GM19351 (cell line): ENCODE results near the gene ENTPD8.

Experiments used
- ATAC-seq: cut with Tn5 transposase; IDR thresholded peaks from one replicate; pipeline ENCODE4 v1.9.1; 2021; ENCODE audit warnings: mild to moderate bottlenecking, moderate library complexity; ENCODE audit not compliant: unreplicated experiment

Gene ENTPD8

DNA sequence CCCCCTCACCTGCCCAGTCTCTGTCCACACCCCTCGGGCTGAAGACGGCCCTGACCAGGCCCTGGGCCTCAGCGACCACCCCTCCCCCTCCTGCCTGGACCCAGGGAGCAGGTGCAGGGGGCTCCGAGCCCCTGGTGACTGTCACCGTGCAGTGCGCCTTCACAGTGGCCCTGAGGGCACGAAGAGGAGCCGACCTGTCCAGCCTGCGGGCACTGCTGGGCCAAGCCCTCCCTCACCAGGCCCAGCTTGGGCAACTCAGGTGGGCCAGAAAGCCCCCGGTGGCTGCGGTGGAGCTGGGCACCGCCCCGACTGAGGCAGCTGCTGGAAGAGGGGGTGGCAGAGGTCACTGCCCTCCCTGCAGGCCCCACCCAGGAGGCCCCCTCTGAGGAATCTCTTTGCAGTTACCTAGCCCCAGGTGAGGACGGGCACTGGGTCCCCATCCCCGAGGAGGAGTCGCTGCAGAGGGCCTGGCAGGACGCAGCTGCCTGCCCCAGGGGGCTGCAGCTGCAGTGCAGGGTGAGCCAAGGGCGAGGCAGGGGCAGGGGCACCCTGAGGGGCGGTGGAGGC lies 7.7 kb downstream of the ENTPD8 start:
- ATAC-seq = no peak

DNA sequence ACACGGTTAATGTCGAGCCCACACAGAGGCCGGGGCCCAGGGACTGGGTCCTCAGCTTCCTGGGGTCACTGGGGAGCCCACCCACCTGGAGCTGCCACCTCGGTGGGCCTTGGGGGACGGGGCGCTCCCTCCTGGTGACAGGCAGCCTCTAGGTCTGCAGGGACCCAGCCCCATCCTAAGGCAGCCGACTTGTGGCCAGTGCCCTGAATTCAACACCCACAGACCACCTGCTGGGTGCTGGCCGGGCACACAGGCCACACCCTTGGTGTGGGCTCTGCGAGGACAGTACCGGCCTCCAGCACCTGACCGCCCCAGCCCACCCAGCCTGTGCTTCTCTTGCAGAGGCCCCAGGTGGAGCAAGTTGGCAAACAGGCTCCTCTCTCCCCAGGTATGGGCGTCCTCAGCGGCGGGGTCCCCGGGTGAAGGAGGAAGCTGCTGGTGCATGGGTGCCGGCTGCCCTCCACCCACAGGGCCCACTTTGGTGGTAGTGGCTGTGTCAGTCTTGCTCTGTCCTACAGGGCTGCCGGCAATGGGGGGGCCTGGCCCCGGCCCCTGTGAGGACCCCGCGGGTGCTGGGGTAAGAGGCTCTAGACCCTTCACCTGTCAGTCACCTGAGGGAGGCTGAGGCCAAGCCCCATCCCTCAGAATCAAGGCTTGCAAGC lies 8.3 kb downstream of the ENTPD8 start:
- no peak for ATAC-seq

DNA sequence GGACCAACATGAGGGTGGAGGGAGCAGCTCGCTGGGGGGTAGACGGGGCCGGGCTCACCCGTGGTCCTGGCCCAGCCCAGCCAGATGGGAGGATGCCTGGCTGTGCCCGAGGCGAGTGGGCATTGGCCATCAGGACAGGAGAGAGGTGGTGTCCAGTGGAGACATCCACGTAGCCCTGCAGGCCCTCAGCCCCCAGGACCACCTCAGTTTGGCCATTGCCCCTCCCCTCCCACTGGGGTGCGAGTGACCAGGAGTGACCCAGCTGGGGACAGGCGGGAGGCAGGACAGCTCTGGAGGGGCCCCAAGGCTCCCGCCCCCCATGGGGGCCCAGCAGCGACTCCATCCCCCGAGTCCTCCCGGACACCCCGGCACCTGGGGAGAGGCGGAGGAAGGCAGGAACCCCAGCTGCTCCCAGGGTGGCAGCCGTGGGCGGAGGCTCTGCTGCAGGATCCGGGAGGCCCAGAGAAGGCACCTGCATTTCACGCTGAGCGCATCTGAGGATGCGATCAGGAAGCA lies 9.7 kb downstream of the ENTPD8 start:
- no peak for ATAC-seq

DNA sequence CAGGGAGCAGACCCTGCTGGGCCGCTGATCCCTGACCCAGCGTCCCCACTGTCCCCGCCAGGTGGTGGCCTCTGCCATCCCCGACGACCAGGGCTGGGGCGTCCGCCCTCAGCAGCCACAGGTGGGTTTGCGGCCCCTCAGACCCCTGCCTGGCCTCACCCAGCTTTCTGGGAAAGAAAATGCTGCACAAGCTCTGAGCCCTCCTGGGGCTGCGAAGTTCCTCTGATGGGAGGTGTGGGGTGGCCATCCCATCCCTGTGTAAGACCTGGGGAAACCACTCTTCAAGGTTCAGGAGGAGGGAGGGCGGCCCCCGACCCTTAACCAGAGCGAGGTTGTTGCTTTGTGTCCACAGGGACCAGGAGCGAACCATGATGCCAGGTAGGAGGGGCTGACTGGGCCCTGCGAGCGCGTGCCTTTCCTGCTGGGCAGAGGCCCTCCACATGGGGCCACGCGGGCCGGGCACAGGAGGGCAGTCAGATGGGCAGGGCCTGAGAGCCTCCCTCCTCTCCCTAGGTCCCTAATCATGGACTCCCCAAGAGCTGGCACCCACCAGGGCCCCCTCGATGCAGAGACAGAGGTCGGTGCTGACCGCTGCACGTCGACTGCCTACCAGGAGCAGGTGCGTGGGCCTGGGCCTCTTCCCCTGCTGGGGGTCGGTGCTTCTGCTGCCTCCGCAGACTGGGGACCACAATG lies 10.3 kb downstream of the ENTPD8 start:
- ATAC-seq = no peak

DNA sequence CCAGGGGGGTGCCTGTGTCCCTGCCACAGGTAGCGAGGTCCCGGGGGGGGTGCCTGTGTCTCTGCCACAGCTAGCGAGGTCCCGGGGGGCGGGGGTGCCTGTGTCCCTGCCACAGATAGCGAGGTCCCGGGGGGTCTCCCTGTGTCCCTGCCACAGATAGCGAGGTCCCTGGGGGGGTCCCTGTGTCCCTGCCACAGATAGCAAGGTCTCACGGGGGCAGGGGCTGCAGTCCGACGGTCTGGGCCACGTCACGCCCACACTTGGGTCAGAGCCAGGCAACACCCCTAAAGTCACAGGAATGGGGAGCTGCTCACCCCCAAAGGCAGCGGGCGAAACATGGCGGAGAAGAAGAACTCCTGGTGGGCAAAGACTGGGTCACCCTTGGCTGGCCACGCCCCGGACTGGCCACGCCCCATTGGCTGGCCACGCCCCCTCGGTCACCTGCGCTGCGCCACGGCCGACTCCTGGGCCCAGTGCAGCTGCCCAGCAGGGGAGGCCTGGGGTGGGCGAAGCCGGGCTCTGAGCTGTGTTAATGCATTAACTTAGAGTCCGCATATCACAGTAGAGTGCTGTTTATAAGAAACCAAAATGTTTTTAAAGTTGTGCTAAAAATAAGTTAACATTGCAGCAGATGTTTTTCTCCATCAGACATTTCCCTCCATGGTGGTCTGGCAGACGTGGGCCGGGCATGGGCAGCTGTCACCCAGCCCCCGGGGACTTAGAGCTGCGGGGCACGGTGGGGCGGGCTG lies 11.0 kb downstream of the ENTPD8 start:
- ATAC-seq = no peak

DNA sequence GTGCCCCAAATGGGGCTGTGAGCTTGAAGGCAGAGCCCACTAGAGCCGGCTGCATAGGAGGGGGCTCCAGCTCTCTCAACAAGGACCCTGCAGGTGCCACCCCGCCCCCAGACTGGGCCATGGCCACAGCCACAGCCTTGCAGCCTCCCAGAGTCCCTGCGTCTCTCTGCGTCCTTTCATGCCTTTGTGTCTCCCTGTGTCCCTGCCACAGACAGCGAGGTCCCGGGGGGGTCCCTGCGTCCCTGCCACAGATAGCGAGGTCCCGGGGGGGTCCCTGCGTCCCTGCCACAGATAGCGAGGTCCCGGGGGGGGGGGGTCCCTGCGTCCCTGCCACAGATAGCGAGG lies 11.6 kb downstream of the ENTPD8 start:
- ATAC-seq = no peak

DNA sequence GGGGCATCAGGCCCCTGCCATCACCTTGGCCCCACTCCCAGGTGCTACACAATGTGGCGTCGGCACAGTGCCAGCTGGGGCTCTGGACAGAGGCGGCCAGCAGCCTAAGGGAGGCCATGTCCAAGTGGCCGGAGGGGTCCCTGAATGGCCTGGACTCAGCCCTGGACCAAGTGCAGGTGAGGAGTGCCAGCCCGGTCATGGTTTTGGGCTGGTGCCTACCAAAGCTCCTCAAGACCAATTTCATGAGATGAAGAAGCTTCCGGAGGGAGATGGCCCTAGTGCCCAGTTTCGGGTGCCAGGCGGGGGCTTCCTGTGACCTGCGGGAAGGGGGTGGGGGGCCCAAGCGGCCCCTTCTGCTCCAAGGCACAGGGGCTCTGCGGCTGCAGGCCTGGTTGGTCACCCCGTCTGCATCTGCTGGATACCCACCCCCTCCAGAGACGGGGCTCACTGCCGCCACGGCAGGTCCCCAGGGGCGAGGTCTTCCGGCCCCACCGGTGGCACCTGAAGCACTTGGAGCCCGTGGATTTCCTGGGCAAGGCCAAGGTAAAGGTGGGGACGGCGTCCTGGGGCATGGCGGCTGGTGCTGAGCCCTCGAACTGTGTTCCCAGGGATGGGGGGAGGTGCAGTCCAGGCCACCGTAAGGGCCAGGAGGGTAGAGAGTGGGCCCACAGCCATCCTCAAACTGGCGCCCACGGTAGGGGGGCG lies 12.2 kb downstream of the ENTPD8 start:
- ATAC-seq = no peak

DNA sequence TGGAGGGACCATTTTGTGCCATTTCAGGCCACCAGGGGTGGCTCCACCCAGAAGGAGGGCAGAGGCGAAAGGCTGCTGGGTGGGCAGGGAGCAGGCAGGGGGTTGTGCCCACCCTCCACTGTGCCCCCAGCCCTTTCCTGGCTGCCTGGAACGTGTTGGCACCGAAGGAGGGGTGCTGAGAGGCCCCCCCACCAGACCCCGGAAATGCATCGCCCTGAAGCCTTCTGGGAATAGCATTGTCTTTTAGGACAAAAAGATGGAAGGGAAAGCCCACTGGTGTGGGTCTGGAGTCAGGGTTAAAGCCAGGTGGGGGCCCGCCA lies 12.9 kb downstream of the ENTPD8 start:
- ATAC-seq = no peak

DNA sequence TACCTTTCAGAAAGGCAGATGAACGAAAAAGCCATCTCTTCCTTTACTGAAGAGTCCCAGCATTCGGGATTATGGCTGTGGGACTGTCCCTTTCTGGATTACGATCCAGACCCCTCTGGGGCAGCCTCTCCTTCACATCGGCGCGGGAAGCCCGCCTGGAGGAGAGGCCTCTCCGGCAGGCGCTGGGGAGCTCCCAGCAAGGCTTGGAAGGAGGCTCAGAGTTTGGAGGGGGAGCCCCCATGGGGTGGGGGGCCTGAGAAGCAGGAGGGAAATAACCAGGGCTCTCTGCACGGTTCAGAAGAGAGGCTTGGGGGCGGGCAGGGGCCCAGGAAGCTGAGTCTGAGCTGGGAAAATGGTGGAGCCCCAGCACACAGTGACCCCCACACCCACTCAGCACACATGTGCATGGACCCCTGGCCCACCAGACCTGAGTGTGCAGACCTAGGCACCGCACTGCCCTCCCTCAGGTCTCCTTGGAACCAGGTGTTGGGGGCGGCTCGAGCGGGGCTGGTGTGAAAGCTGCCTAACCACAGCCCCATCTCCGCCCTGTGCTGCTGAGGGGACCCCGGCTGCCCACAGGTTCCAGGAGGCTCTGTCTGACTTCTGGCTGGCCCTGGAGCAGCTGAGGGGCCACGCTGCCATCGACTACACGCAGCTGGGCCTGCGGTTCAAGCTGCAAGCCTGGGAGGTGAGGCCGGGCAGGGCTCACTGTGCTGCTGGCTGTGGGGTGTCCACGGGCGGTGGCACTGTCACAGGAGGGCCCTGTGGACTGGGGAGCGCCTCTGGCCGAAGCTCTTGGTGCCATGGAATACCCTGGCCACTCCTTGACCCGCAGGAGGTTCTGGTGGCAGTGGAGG lies 13.5 kb downstream of the ENTPD8 start:
- no peak for ATAC-seq

DNA sequence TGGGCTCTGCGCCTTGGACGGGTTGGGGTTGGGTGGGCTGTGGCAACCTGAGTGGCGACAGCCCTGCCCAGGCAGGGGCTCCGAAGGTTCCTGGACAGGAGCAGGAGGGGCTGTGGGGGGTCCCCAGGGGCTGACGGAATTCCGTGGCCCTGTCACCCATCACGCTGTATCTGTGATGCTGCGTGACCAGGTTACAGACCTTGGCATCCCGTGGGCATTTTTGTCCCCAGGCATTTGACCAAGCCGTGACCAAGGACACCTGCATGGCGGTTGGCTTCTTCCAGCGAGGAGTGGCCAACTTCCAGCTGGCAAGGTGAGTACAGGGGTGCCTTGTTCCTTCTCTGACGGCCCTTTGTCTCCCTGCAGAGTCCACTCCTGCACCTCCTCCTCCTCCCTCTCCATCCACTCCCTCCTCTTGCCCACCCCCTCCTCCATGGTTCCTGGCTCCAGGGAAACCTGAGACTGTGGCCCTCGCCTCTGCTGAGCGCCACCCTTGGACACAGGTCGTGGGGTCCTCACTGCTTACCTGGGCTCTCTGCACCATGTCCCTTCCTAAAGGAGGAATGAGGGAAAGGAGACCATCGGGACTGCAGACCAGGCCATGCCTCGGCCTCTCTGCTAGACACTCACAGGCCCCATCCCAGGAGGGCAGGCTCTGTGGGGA lies 15.0 kb downstream of the ENTPD8 start:
- no peak for ATAC-seq

DNA sequence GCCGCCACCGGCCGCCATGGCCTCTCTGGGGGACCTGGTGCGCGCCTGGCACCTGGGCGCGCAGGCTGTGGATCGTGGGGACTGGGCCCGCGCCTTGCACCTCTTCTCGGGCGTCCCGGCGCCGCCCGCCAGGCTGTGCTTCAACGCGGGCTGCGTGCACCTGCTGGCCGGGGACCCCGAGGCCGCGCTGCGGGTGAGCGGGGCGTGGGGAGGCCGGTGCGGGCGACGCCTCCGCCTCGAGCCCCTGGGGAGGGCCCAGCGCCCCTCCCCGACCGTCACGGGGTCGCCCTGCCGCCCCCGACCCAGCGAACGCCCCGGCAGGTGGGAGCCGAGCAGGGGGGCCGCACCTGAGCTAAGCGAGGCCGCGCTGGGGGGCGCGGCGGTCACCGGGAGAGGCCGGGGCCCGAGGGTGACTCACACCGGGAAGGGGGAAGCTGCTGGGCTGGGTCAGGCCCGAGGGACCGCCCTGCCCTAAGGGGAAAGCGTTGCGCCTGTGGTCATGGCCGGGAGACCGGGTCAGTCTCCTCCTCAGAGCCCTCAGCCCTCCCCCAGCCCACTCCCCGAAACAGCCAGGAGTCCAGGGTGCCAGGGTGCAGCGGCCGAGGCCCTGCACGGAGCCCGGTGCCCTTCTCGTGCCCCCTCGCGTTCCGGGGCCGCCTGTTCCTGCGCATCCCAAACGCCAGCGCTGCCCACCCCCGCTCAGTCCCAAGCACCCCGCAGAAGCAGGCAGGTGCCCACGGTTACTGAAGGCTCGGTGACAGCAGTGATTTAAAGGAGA lies 17.5 kb downstream of the ENTPD8 start:
- peak; percentile 35 for ATAC-seq

DNA sequence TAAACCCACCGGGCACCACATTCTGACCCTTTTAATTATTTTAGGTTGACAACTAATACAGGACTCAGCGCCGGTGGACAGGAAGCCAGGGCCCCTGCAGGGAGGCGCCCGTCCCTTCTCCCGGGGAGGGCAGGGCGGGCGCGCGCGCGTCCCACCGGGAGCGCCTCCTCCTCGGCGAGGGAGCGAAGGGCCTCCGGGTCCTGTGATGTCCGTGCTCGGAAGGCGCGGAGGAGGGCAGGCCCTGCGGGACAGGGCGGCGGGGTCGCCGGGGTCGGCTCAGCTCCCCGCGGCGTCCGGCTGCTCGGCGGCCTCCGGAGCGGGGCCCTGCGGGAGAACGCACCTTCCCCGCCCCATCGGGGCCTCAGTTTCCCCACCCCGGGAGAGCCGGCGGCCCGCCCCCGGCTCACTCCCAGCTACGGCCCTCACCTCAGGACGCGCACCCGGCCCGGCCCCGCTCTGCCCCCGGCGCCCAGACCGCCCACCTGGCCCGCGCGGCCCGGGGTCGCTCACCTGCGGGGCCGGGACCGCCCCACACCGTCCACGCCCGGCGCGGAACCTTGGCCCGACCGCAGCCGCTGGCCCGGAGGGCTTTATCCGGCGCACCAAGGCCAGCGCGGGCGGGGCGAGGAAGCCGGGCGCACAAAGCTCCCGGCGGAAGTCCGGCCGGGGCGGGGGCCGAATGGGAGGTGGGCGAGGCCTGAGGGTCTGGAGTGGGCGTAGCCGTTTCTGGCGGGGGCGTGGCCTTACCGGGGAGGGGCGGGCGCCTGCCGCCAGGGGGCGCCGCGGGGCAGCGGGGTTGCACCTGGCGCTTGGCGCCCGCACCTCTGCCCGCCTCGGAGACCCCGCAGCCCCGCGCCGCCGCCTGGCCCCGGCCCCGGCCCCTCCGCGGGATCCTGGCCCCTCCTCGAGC lies 18.3 kb downstream of the ENTPD8 start, which contains the start of the genes EXD3 and NOXA1:
TSS of gene EXD3 (minus strand) at position 559 of the 910 bp plus-strand sequence. CDS start 27,805 bp downstream, outside the sequence.
TSS of gene NOXA1 (plus strand) at position 790 of the 910 bp plus-strand sequence. CDS start 137 bp downstream, outside the sequence.
- peak; percentile 78 for ATAC-seq

DNA sequence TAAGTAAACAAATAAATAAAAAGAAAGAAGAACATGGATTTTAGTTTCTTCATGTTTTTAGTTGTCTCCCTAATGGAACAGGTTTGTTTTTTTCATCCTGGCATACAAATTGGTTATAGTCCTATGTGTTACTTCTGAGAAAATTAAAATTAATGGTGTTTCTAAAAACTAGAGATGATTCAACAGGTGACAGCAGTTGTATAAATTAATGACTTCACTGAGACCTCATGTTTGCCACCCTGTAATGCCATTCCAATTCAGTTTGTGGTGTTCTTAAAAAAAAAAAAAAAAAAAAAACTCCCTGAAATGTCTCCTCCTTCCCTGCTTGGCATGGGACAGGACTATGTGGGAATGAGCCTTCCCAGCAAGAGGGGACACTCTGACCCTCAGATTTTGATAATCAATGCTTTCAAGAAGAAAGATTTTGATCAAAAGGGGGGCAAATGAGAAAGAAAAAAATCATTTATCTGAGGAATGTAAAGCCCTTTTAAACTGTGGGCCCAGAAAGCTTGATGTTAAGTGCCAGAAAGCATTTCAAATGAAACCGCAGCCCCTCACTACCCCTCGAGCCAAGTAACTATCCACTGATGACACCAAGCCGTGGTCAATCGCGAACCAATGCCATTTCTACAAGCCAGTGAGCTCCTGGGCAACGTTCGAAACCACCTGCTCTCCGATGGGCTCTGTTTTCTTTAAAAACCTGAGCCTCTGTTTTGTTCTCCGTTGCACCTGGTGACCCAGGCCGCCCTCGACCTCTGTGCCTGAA lies 19.1 kb downstream of the ENTPD8 start:
- ATAC-seq = no peak

DNA sequence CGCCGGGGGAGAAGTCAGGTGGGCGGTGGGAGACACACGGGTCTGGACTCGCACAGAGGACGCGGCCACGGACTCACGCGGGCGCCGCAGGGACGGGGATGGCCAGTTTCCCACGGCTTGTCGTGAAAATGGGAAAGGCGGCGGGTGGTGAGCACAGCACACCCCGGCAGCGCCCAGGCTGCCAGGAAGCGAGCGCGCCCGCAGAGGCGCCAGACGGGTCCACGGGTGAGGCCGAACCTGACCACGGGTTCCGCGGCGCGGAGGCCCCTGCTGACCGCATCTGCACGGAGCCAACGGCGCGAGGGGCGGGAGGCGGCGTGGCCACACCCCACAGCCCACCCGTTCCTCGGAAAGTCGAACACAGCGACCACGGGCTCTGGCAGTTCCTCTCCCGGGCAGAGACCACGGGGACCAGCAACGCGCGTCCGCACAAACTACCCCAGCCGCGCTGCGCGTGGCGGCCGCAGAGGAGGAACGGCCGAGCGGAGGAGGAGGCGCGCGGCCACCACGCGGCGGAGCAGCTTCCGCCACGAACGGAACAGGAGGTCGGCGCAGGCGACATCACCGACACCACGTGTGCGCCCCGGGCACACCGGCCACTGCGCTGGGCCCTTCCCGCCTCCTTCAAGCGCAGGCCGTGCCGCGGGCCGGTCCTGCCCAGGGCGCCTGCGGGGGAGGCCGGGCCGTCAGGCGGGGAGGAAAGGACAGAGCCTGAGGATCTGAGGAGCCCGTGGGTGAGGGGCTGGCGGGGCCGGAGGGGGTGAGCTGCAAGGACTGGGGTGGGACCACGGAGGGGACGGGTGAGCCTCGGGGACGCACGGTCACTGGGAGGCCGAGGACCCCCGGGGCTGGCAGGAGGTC lies 23.8 kb downstream of the ENTPD8 start:
- no peak for ATAC-seq

DNA sequence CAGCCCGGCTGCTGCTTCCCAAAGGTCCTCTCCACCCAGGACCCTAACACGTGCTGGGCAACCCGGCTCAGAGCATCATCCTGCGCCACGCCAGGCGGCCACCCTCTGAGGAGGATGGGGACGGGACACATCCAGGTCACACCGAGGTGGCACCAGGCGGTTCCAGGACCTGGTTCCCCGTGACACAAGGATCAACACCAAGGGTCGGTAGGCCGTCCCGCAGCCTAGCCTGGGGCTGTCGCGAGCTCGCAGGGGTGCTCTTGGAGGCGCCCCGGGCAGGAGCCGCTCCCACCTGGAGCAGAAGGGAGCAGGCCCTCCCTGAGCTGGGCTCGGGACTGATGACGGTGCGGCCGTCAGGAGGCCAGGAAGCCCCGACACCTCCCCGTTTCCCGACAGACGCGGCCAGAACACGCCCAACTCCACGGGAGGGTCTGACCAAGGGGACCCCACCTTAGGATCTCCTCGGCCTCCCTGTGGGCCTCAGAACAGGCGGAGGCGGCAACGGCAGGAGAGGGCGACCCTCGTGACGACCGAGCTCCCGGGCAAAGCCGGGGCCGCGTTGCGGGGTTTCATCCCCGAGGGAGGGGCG lies 24.5 kb downstream of the ENTPD8 start:
- no peak for ATAC-seq
